ENCODE data around the gene GNL1.

- TF ChIP-seq POLR2A (IDR thresholded peaks at IDR 0.05; ENCODE audit: low read length) (no peak), GATA1 (IDR thresholded peaks at IDR 0.05; ENCODE audit: low read depth, low read length) (no peak)
Observed at GRCh38 chr6:30544666-30545272, 11.5 kb downstream of the GNL1 start.
